ENCODE measurements around the gene OVCH2.

The OVCH2 gene

GRCh38 chr11:7643314-7643713 is 63.0 kb downstream of the OVCH2 start:
- no peak for DNase-seq (ENCODE audit: low spot score)
- Histone ChIP-seq H3K27ac (no peak overlapping the region), H3K4me3 (no peak overlapping the region)
- TF ChIP-seq CTCF (IDR thresholded peaks at IDR 0.05) = no peak

- no peak for TF ChIP-seq CTCF (IDR thresholded peaks at IDR 0.05)
- Histone ChIP-seq H3K4me3 (no peak overlapping the region), H3K27ac (no peak overlapping the region)
- DNase-seq (ENCODE audit: low spot score) = no peak
Measured at GRCh38 chr11:7642747-7643146, 63.5 kb downstream of the OVCH2 start.

GRCh38 chr11:7640816-7641215 is 65.5 kb downstream of the OVCH2 start:
- no peak overlapping the region for H3K27ac ChIP-seq
- no peak overlapping the region for H3K4me3 ChIP-seq
- TF ChIP-seq CTCF (IDR thresholded peaks at IDR 0.05) = no peak
- DNase-seq (ENCODE audit: low spot score) = no peak

- no peak overlapping the region for H3K4me3 ChIP-seq
- peak overlapping the region in 1 of 2 donors; percentile 87 for H3K27ac ChIP-seq
- no peak for DNase-seq (ENCODE audit: low spot score)
- no peak for TF ChIP-seq CTCF (IDR thresholded peaks at IDR 0.05)
Measured at GRCh38 chr11:7639643-7640025, 66.6 kb downstream of the OVCH2 start.
